Measurements from ENCODE around the gene CDCP1.

Gene CDCP1
- 0.69 to 17.8 (median 2.7) reads per million in 17 experiments for total RNA-seq

DNA sequence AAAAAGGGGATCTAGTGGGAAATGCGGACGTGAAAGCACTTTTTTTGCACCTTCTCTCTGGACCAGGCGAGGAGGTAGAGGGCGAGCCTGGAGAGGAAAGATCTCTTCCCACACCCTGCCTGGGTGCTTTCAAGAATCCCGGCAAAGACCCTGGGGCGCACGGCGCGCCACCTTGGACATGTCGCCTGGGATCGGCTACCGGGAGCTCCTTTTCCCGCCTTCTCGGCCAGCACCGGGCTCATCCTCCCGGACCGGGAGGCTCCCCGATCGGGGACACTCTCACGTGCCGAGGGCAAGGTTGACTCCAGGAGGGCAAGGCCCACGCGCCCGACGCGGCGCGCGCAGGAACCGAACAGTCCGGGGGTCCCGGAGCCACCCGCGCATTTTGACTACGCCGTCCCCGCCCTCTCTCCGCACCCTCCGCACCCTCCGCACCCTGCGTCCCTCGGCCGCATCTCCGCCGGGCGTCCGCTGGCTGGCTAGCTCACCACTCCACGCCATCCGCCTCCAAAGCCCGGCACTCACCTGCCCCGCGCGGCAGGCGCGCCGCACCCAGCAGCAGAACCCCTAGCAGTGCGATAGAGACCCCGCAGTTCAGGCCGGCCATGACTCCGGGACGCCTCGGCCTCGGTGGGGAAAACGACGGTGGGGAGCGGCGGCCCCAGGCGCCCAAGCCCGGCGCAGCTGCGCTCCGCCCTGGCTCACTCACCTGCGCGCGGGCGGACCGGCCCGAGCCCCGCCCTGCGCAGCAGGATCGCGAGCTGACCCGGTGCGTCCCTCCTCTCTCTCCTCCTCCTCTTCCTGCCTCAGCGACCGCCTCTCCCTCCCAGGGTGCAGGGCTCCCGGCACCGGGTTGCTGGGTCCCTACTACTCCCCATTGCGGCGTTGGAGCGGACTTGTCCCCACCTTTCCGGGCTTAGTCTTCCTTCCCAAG, at the start of gene CDCP1:
CDCP1 (minus strand) TSS at position 698 of the 934 bp plus-strand sequence; CDS start at position 607, 91 bp downstream.
- peak in 2 of 4 experiments; percentile 23 to 38 for DNase-seq

DNA sequence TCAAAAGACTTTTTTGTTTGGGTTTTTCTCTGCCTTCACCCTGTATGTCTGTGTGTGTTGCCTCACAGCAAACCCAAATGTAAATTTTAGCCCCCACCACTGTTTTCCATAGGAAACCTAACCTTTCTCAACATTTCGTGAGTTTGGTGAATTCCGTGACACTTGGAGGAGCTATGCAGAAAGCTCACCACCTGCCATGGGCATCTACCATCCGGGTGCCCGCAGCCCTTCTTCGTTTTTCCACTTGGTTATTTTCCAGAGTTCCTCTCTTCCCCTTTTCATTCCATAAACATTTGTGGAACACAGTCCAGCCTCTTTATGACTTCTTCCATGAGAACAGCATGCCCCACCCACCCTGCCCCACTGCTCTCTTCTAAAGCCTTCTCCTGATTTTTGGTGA, 48.6 kb upstream of the CDCP1 start:
- no peak for DNase-seq

DNA sequence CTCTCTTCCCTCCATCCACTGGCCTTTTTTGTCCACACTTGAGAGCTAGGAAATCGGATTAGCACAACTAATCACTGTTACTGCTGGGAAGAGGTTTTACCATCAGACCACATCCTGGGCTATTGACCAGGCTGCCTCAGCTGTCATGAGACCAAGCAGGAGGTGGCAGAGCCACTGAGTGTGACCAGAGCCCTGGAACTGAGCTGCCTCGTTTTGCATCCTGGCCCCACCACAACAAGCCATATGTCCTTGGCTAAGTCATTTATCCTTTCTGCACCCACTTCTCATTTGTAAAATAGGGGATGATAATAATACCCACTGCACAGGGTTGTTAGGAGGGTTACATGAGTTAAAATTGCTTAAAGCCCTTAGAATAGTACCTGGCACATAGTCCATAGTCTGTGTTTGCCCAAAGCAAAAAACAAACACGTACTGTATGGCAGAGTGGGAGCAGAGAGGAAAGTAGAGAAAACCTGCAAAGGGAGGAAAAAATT, 45.8 kb upstream of the CDCP1 start:
- DNase-seq, result no peak

GRCh38 chr3:45191424-45191823, 45.2 kb upstream of the CDCP1 start:
- no peak for DNase-seq

DNA sequence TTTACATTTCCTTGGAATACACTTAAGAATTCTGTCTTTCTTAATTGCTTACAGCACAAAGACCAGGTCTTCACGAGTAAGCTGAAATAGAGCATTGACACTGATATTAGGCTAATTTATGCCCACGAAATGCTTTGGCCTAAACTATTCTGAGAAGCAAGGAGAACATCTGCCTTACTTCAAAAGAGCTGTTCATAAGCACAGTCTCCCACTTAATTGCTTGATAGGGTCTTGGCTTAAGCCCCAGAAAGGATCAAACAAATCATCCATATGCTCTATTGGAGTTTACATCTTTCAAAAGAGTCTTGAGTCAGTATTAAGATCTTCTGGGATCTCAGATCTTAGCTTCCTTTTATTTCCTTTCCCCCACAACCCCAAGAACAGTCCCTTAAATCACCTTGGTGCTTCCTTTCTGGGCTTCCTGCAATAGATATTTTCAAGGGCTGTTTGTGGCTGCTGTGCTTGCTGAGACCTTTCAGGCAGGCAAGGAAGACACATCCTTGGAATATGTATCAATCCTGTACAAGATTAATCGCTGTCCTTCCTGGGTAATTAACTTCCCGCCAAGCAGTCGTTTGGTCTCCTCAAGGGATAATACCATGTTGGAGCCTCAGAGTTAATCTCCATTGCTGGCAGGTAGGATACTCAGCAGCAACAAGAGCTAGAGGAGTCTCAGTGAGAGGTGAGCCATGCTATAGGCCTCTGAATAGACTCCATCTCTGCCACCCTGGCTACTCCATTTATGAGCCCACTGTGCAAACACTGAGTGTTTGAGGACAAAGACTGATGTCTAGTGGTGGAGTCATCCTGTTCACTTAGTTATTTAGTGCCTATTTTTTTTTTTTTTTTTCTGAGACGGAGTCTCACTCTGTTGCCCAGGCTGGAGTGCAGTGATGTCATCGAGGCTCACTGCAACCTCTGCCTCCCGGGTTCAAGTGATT, 42.8 kb upstream of the CDCP1 start:
- DNase-seq, result no peak

GRCh38 chr3:45187694-45188141, 41.5 kb upstream of the CDCP1 start:
- DNase-seq, result no peak

GRCh38 chr3:45186871-45187270, 40.7 kb upstream of the CDCP1 start:
- no peak for DNase-seq

GRCh38 chr3:45185461-45185860, 39.3 kb upstream of the CDCP1 start:
- no peak for DNase-seq

GRCh38 chr3:45185052-45185451, 38.9 kb upstream of the CDCP1 start:
- DNase-seq, result no peak

DNA sequence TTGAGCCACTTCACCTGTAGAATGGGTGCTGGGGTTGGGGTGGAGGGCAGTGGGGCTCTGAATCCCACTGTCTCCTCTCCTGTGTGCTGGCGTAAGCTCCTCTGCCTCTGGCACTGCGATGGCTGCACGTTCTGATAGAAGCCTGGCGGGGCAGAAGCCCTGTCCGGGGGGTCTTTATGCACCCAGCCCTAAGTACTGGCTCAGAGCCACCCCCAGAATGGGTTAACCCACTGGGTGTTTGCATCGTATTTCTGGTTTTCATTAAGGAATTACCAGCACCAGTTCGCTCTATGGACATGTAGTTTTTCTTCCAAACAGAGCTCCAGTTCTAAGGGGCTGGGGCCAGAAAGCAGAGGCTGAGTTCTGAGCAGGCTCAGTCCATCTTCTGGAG, 37.7 kb upstream of the CDCP1 start:
- no peak for DNase-seq

GRCh38 chr3:45182915-45183871, 37.0 kb upstream of the CDCP1 start:
- DNase-seq, result no peak

DNA sequence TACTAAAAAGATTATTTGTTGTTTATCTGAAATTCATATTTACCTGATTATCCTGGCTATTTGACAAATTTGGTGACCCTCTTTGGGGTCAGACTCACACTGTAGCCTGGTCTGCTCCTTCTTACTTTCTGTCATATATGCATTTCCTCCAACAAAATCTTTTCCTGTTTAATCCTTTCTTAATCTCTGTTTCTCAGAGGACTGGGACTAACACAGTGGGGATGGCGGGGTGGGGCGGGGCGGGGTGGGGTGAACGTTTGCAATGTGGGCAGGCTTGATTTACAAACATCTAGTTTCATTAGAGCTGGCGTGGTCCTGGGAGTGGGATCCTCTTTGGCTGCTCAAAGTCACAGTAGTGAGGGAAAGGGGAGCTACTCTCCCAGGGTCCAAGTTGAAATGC, 35.3 kb upstream of the CDCP1 start:
- DNase-seq, result no peak

DNA sequence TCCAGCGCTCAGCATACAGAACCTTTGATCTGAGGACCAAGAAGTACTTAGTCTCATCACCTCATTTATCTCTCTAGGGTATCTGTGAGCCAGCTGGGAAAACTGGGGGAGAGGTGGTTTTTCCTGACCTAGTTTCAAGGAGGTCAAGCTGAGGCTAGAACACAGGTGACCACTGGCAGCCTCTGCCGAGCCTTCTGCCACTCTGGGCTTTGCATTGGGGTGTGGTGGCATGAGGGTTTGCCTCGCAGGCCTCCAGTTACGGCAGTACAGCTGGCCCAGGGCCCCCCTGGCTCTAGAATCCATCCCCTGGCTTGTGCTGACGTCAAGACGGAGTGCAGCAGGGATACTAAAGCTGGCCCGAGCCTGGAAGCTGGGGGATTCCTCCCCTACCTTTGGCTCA, 34.7 kb upstream of the CDCP1 start:
- no peak for DNase-seq

GRCh38 chr3:45180051-45180450, 33.9 kb upstream of the CDCP1 start:
- DNase-seq, result no peak

DNA sequence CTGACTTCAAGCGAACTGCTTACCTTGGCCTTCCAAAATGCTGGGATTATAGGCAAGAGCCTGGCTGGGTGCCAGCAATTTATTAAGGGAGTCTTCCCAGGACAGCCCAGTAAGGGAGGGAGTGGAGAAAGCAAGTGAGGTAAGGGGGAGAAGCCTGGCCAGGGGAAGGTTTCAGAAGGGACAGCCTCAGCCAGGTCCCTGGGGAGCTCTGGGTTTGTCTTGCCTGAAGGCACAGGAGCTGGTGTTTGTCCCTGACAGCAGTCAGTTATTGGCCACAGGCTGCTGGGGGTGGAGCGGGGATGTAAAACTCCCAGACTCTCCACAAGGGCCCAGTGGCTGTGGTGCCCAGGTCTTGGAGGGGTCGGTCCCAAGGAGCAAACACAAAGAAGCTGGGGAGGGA, 33.0 kb upstream of the CDCP1 start:
- DNase-seq, result no peak

- DNase-seq, result no peak
Measured at GRCh38 chr3:45178183-45179023, 32.2 kb upstream of the CDCP1 start.

DNA sequence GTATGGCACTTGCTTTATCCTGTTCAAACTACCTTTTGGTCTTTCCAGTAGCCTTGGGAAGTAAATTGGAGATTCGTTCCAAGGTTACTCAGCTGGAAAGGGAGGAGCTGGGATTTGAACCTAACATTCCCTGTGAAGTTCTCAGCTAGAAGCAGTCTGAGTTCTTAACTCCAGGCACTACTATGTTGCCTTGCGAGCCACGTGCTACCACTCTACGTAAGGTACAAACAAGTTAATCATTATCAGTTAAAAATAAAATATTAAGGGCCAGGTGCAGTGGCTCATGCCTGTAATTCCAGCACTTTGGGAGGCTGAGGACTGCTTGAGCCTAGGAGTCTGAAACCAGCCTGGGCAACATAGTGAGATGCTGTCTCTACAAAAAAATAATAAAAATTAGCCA, 30.7 kb upstream of the CDCP1 start:
- no peak for DNase-seq

GRCh38 chr3:45174234-45174633, 28.1 kb upstream of the CDCP1 start:
- DNase-seq, result peak in 3 of 4 experiments; percentile 24 to 47 (median 34)

DNA sequence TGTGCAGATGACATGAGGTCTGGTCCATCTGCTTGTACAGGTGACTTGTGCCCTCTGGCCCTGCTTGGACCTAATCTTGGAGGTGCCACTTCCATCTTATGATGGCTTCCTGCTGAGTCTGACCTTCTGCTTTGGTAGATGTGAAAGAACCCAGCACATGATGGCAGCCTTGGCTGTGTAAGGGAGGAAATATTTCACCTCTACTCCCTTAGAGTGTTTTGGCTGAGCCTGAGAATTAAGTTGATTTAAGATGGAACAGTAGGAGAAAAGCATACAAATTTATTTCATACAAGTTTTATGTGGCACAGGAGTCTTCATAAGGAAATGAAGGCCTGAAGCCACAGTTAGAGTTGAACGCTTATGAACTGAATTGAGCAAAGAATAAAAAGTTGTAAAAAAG, 27.6 kb upstream of the CDCP1 start:
- no peak for DNase-seq

DNA sequence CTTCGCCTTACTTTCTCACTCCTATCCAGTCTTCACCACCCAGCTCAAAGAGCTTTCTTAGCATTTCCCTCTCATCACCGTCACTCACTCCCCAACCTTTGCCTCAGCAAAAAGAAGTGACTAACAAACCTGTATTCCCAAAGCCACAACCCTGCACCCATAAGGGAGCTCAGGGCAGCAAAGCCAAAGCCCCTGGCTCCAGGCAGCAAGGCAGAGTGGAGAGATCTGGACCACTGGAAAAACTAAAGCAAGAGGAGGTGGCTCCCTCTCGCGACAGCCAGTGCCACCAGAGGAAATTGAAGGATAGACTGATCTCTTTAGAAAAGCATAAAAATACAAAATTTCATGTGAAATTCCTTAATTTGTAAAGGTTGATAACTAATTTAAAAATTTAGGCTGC, 25.1 kb upstream of the CDCP1 start:
- DNase-seq, result no peak

DNA sequence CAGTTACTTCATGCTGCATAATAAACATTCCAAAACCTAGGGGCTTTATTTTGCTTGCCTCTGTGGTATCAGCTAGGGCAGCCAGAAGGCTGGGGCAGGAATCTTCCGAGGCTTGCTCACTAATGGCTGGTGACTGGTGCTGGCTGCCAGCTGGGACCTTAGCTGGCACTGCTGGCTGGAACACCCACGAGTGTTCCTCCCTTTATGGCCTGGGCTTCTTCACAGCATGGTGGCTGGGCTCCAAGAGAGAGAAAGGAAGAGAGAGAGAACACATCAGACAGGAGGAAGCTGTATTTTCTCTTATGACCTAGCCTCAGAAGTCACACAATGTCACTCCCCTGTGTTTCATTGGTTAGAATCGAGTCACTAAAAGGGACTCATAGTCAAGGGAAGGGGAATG, 23.9 kb upstream of the CDCP1 start:
- DNase-seq, result peak; percentile 44 to 79 (median 67)

Measured in suppressor macrophage (primary cell).